Aorta (tissue), 5 donors: ENCODE results near the gene ERICH2. TPM values are rescaled to one million over a fixed set of nuclear protein-coding genes. Genes with fewer than 3 reads are reported as not detected.
A peak's percentile ranks its signal among the peaks of the same experiment; 100 is the strongest.

Experiments
- ATAC-seq: fragments of 200-7000 bp; cut with Tn5 transposase; one replicate; pipeline ENCODE4 v1.9.1; 2022; ENCODE audit warnings: moderate library complexity; ENCODE audit not compliant: low FRiP score
- DNase-seq, 2 donors: peaks; one replicate each; pipeline ENCODE4 v3.0.0-alpha.2; 2020
- H3K27ac ChIP-seq, 2 donors: one replicate each; pipeline ENCODE4 v1.5.1; 2013; ENCODE audit warnings: low read length in 2 of 2, mild to moderate bottlenecking in 2 of 2, moderate library complexity in 2 of 2, control low read depth in 1 of 2, inconsistent platforms in 1 of 2, low read depth in 1 of 2
- H3K27me3 ChIP-seq, 2 donors: one replicate each; pipeline ENCODE4 v1.6.1; 2013; ENCODE audit warnings: control low read depth in 1 of 2, low read length in 1 of 2, mild to moderate bottlenecking in 1 of 2, moderate library complexity in 1 of 2; ENCODE audit not compliant: insufficient read depth in 2 of 2, control insufficient read depth in 1 of 2
- H3K36me3 ChIP-seq, 2 donors: one replicate each; pipeline ENCODE4 v1.6.1; 2013; ENCODE audit warnings: control low read depth in 1 of 2, low read length in 1 of 2, mild to moderate bottlenecking in 1 of 2; ENCODE audit not compliant: insufficient read depth in 2 of 2, control insufficient read depth in 1 of 2
- H3K4me1 ChIP-seq, 2 donors: one replicate each; pipeline ENCODE4 v1.6.1; 2013; ENCODE audit warnings: low read length in 2 of 2, control low read depth in 1 of 2, mild to moderate bottlenecking in 1 of 2, moderate library complexity in 1 of 2; ENCODE audit not compliant: insufficient read depth in 2 of 2, control insufficient read depth in 1 of 2
- H3K4me3 ChIP-seq, 2 donors: one replicate each; pipeline ENCODE4 v1.5.1; 2013; ENCODE audit warnings: low read length in 2 of 2, control low read depth in 1 of 2, mild to moderate bottlenecking in 1 of 2
- H3K9me3 ChIP-seq: one replicate; pipeline ENCODE4 v1.6.1; 2013; ENCODE audit warnings: mild to moderate bottlenecking, low read length; ENCODE audit not compliant: control insufficient read depth
- WGBS, 2 donors: extraction: QIAGEN DNeasy Blood & Tissue Kit; methylation state at CpG; one replicate each; pipeline ENCODE4 v1.1.7; 2013; 5-methylcytosine and 5-hydroxymethylcytosine counted together
- intact Hi-C, 2 donors: fragments of 100-400 bp; cut with DNase I; formaldehyde crosslinking; loops; one replicate each; pipeline versions ENCODE4 v1.14.2 to v1.15.0; 2022
- polyA plus RNA-seq, 2 donors: library from polyadenylated mRNA; stranded (reverse); fragments of 200-250 nt; gene quantifications; one replicate each; pipeline ENCODE4 v1.2.3, GENCODE V29; 2013
- total RNA-seq, 2 donors: library from RNA; stranded (reverse); fragmentation: NEBNext Ultra II Directional; extraction: Animal tissue kit (Norgen Biotek cat#: 25700); gene quantifications; one replicate each; pipeline ENCODE4 v1.2.1, GENCODE V29; 2021
- donor health status: healthy with polysubstance abuse.
- donor health status: Bipolar disorder and iron deficiency.
- donor health status: DM: no; HTN: no; CAD: no.
- donor health status: DM: no; HTN: no; CAD: no.
- donor health status: DM: yes; HTN: yes; CAD: no.

The ERICH2 gene
- total and polyA plus RNA-seq, 4 donors: 0.69 to 3.0 (median 1.3) TPM; not detected in 1

DNA sequence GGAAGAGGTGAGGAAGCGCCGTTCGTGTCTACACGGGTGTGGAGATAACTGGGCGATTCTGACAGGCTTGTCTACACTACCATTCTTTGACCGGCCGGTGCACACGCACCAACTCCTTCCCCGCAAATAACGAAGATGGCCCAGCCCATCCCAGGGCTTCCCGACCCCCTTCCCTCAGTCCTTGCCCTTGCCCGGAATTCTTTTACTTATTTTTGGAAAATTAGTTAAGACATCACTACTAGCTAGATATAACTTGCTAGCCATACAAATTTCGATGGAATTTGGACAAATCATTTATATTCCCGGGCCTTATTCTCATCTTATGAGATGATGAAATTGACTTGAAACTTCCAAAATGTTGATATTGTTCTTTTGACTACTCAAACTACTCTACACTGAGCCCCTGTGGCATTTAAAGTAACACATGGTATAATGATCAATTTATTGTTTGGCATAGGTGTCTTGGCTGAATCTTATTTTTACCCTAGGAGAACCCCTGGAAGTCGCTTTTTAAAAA, 1.3 kb downstream of the ERICH2 start:
- Histone ChIP-seq H3K4me1 (no peaks in the 10 kb centered on the region), H3K9me3 (no peaks in the 10 kb centered on the region), H3K4me3 (peak overlapping the region in 1 of 2 donors; percentile 28), H3K27ac (peak overlapping the region in 1 of 2 donors; percentile 22), H3K36me3 (no peaks in the 10 kb centered on the region), H3K27me3 (no peaks in the 10 kb centered on the region)
- ATAC-seq (no peak), DNase-seq (no peak)
- intact Hi-C loops: loop anchor here (2.0 to 5.0 kb wide), 4 partner anchors 34 to 54 kb away; partner anchors contain the start of genes GAD1 (in 1 of the 2) and SP5 (in 1 of the 2)
- 5 to 7% methylated on average over 15 of the region's 15 CpGs for WGBS, 2 donors

DNA sequence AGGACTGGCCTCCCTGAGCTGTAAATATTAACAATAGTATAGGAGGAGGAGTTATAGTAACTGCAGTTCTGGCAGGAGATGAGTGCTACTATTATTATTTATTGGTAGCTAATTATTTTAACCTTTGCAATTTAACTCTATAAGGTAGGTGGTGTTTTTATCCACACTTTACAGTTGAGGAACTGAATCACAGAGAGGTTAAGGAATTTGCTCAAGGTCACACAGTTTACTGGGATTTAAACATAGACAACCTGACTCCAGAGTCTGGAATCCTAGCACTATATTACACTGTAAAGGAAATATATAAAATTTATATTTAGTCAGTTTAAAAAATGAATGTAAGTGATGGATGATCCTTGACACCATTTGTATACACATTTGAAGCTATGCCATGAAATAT, 2.1 kb downstream of the ERICH2 start:
- H3K4me1 ChIP-seq: no peaks in the 10 kb centered on the region
- H3K4me3 ChIP-seq: no peak overlapping the region
- H3K27ac ChIP-seq: no peak overlapping the region
- no peaks in the 10 kb centered on the region for H3K9me3 ChIP-seq
- ATAC-seq (no peak), DNase-seq (no peak)
- intact Hi-C loops: loop anchor here (5.0 kb wide), 3 partner anchors 35 to 55 kb away; partner anchors contain the start of gene SP5 (in 1 of the 2)
- no peaks in the 10 kb centered on the region for H3K27me3 ChIP-seq
- no peaks in the 10 kb centered on the region for H3K36me3 ChIP-seq

DNA sequence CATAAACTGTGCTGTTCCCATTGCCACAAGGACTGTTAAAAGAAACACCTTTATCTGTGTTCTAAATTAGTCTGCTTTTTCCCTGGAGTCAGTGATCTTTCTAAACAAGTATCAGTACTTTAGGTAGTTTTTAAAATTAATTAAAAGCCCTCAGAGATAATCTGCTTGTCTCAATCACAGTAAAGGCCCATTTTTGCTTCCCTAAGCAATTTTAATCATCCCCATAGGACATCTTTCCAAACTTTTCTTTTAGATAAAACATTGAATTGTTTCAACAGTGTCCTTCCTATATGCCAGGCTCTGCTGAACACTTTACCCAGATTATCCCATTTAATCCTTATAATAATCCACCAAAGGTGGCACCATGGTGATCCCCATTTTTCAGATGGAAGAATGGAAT, 3.9 kb downstream of the ERICH2 start:
- intact Hi-C loops: loop anchor here (5.0 kb wide), 3 partner anchors 37 to 57 kb away; partner anchors contain the start of gene SP5 (in 1 of the 2)
- H3K36me3 ChIP-seq: no peaks in the 10 kb centered on the region
- H3K27me3 ChIP-seq: no peaks in the 10 kb centered on the region
- no peak overlapping the region for H3K4me3 ChIP-seq
- H3K4me1 ChIP-seq: no peaks in the 10 kb centered on the region
- DNase-seq (no peak), ATAC-seq (no peak)
- no peaks in the 10 kb centered on the region for H3K9me3 ChIP-seq
- H3K27ac ChIP-seq: no peak overlapping the region

DNA sequence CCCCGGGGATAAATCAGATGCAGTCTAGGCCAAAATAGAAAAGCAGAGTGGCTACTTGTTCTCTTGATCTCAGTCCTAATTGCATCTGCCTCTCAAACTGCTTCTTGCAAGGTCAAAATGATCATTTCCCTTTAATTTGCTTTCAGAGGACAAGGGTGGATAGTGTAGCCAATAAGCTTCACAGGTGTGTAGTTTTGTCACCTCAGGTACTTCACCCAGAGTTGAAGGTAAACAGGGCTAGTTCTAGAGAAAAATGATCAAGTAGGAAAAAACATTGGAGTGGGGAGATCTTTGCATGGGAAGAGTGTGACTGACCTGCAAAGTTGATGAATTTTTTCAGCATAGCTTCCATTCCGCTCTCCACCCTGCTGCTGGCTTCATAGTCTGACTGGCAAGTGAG, 8.7 kb downstream of the ERICH2 start:
- ATAC-seq: no peak
- Histone ChIP-seq H3K27me3 (no peaks in the 10 kb centered on the region), H3K4me3 (no peak overlapping the region), H3K9me3 (no peaks in the 10 kb centered on the region), H3K36me3 (no peaks in the 10 kb centered on the region), H3K4me1 (no peaks in the 10 kb centered on the region), H3K27ac (no peak overlapping the region)
- WGBS, 2 donors: 45 to 53% methylated on average over 2 of the region's 2 CpGs
- no peak for DNase-seq
- intact Hi-C loops: no loop called here

DNA sequence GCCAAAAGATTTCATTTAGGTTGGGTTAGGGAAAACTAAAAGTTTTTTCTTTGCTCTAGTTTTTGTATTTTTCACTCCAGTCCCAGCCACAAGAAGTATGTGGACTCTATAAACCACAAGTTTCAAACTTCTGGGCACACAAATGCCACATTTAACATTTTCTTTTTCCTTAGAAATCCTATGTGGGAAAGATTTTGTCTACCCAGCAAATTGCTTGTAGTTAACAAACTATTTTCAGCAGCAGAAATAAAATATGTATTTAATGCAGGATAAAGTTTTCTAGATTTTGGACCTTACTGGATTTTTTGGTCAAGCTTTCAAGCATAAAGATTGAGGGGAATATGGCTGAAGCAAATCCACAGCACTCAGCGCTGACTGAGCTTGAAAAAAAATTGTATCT, 9.1 kb downstream of the ERICH2 start:
- Histone ChIP-seq H3K9me3 (no peaks in the 10 kb centered on the region), H3K4me3 (no peak overlapping the region), H3K27me3 (no peaks in the 10 kb centered on the region), H3K36me3 (no peaks in the 10 kb centered on the region), H3K27ac (no peak overlapping the region), H3K4me1 (no peaks in the 10 kb centered on the region)
- intact Hi-C loops: no loop called here
- no peak for ATAC-seq
- no peak for DNase-seq
- WGBS, 2 donors: 68 to 93% methylated on average over 1 of the region's 1 CpG

DNA sequence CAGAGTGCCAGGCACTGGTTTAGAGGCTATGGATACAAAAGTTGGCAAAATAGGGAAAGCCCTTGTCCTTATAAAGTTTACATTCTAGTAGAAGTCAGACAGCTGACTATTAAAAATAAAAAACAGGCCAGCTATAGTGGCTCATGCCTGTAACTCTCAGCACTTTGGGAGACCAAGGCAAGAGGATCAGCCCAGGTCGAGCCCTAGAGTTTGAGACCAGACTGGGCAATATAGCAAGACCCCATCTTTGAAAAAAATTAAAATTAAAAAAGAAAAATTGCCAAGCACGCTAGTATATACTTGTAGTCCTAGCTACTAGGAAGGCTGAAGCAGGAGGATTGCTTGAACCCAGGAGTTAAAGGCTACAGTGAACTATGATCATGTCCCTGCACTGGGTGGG, 12.5 kb downstream of the ERICH2 start:
- H3K36me3 ChIP-seq: no peaks in the 10 kb centered on the region
- ATAC-seq (no peak), DNase-seq (no peak)

DNA sequence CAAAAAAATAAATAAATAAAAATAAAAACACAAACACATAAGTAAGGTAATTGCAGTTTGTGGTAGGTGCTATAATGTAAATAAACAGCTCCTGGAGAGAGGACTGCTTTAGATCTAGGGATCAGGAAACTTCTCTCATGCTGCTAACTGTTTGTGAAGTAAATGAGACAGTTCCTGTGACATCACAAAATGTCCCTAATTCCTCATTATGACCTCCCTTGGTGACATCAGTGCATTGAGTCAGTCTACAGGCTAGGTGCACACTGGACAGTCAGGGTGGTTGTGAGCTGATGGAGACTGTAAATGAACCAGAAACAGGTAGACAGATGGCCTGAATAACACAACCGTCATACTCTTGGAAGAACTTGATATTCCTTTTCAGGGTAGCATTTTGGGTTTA, 13.4 kb downstream of the ERICH2 start:
- no peaks in the 10 kb centered on the region for H3K4me1 ChIP-seq

More for the DNA sequence above, 12.5 kb downstream of the ERICH2 start:
- no peaks in the 10 kb centered on the region for H3K27me3 ChIP-seq
- H3K9me3 ChIP-seq: no peaks in the 10 kb centered on the region
- intact Hi-C loops: no loop called here
- H3K27ac ChIP-seq: no peak overlapping the region
- no peaks in the 10 kb centered on the region for H3K4me1 ChIP-seq
- no peak overlapping the region for H3K4me3 ChIP-seq
- WGBS, 2 donors: 79 to 87% methylated on average over 2 of the region's 2 CpGs

DNA sequence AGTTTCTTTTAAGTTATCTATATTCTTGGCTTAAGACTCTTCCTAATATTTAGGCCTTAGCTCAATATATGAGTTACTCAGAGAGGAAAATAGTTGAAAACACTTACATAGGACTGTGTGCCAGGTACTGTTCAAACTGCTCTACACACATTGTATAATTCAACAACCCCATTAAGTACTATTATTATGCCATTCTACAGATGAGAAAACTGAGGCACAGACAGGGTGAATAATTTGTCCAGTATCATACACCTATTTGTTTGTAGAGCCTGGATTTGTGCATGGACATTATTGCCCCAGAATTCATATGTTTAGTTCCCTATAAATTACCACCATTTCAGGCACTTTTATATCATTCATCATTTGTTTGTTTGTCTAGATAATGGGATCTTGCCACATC, 28.8 kb downstream of the ERICH2 start:
- ATAC-seq (no peak), DNase-seq (no peak)
- Histone ChIP-seq H3K9me3 (no peaks in the 10 kb centered on the region), H3K36me3 (no peaks in the 10 kb centered on the region), H3K27ac (no peak overlapping the region), H3K4me3 (no peak overlapping the region), H3K27me3 (no peaks in the 10 kb centered on the region), H3K4me1 (no peaks in the 10 kb centered on the region)
- intact Hi-C loops: no loop called here

More for the DNA sequence above, 13.4 kb downstream of the ERICH2 start:
- Histone ChIP-seq H3K4me3 (no peak overlapping the region), H3K9me3 (no peaks in the 10 kb centered on the region), H3K27ac (no peak overlapping the region), H3K27me3 (no peaks in the 10 kb centered on the region), H3K36me3 (no peaks in the 10 kb centered on the region)
- intact Hi-C loops: no loop called here
- DNase-seq (no peak), ATAC-seq (no peak)
- WGBS, 2 donors: 85 to 99% methylated on average over 1 of the region's 1 CpG

DNA sequence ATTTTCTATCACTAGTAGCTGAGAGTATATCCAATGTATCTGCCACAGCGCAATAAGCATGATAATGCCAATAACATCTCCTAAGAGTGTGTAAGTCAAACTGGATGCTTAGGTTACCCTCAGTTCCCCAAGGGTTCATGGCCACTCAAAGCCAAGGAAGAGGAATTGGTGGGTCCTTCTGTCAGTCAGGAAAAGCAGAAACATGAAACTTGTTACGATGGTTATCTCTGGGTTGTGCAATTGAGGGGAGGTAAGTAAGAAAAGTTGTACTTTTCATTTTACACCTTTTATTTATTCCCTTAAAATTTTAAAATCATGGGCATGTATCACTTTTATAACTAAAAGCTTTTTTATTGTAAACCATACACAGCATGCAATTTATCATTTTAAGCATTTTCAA, 36.4 kb downstream of the ERICH2 start:
- no peaks in the 10 kb centered on the region for H3K9me3 ChIP-seq
- WGBS, 2 donors: 95 to 97% methylated on average over 2 of the region's 2 CpGs
- no peak for ATAC-seq
- no peak overlapping the region for H3K27ac ChIP-seq
- H3K4me1 ChIP-seq: no peaks in the 10 kb centered on the region
- H3K36me3 ChIP-seq: no peaks in the 10 kb centered on the region
- intact Hi-C loops: no loop called here
- no peak overlapping the region for H3K4me3 ChIP-seq
- no peak for DNase-seq
- no peaks in the 10 kb centered on the region for H3K27me3 ChIP-seq
